Activated CD4-positive, alpha-beta T cell treated with anti-CD3 and anti-CD28 coated beads, Interleukin-2, amount 10 ng/mL, durations not matched to agents 7 days and 5 days (primary cell): ENCODE measurements around the gene SETD9. TPM values are rescaled to one million over a fixed set of nuclear protein-coding genes. Genes with fewer than 3 reads are reported as not detected.

Source experiments
- CTCF ChIA-PET: fragments of 350-600 bp; sonication (Branson Sonifier 250); formaldehyde crosslinking; loops from one replicate; lab custom pipeline; 2021; ENCODE audit warnings: antibody characterized with exemption; lab: Charles Lee
- POLR2A ChIA-PET: fragments of 350-600 bp; sonication (Branson Sonifier 250); formaldehyde crosslinking; loops from one replicate; lab custom pipeline; 2021; ENCODE audit warnings: antibody characterized with exemption; lab: Charles Lee
- DNase-seq: peaks from one replicate; pipeline ENCODE4 v3.0.0-alpha.2; 2020
- H3K27ac Mint-ChIP-seq: one replicate; pipeline ENCODE4 v1.8.0; 2021; ENCODE audit warnings: mild to moderate bottlenecking, moderate library complexity, mixed read lengths
- H3K27me3 Mint-ChIP-seq: one replicate; pipeline ENCODE4 v1.8.0; 2021; ENCODE audit warnings: mixed read lengths
- H3K36me3 Mint-ChIP-seq: one replicate; pipeline ENCODE4 v1.8.0; 2021; ENCODE audit warnings: low read depth, mixed read lengths
- H3K4me1 Mint-ChIP-seq: one replicate; pipeline ENCODE4 v1.8.0; 2021; ENCODE audit warnings: mixed read lengths
- H3K4me3 Mint-ChIP-seq: one replicate; pipeline ENCODE4 v1.8.0; 2021; ENCODE audit warnings: mild to moderate bottlenecking, moderate library complexity, mixed read lengths
- H3K9me3 Mint-ChIP-seq: one replicate; pipeline ENCODE4 v1.8.0; 2021; ENCODE audit warnings: mixed read lengths
- total RNA-seq, 2 experiments: library from RNA; stranded (reverse); gene quantifications; one replicate each; pipeline ENCODE4 v1.2.3, GENCODE V29; 2021

The SETD9 gene, protein sequence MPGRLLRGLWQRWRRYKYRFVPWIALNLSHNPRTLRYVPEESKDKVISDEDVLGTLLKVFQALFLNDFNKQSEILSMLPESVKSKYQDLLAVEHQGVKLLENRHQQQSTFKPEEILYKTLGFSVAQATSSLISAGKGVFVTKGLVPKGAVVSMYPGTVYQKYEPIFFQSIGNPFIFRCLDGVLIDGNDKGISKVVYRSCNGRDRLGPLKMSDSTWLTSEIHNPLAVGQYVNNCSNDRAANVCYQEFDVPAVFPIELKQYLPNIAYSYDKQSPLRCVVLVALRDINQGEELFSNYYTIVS
- 1 to 10 TPM; 4.0 to 5.1 TPM for total RNA-seq

DNA sequence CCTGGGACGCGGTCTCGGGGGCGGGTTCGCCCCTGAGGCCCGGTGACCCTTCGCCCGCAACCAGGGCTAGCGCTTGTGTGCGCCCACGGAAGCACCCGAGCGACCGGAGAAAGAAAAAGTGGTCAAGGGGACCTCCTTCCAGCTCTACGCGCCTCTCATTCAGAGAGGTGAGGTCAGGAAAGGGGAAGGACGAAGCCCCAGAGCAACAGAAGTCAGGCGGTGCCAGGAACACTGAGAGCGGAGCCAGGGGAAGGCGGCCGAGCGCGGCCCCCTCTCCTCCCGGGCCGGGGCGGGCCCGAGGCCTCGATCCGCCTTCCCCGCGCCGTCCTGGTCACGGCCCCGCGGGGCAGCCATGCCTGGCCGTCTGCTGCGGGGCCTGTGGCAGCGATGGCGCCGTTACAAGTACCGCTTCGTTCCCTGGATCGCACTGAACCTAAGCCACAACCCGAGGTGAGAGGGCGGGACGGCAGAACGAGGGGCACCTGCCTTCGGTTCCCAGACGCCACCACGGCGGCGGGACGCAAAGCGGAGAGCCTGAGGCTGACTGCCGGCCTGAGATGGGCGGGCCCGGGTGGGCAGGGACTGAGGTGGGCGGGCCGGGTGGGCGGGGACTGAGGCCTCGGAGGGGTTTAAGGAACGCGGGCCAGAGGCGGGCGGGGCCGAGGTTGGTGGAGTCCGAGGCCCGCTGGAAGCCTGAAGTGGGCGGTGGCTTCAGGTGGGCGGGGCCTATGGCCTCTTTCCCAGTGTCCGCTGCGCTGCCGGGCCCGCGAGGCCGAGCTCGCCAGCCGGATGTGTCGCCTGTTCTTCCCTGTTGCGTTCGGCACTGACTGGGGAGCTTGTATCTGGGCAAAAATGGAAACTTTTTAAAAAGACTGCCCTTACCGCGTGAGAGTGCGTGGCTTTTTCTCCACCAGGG lies at the start of gene SETD9:
Gene SETD9, plus strand, starts transcription at position 303 of the 916 bp plus-strand sequence. Its CDS starts 50 bp downstream, at position 353.
- Mint-ChIP-seq H3K9me3 (no peaks in the 10 kb centered on the region), H3K27ac (peak within 1 kb of the TSS; percentile 89), H3K4me1 (peaks cover 24% of the 10 kb centered on the region), H3K36me3 (no peaks in the 10 kb centered on the region), H3K4me3 (peak within 1 kb of the TSS; percentile 83), H3K27me3 (peaks cover 14% of the 10 kb centered on the region)
- POLR2A ChIA-PET, result no interaction called here
- CTCF ChIA-PET, result interaction anchor here (0.6 to 1.4 kb wide), 6 partner anchors 9 to 346 kb away, joined by 3 to 5 read pairs (median 3); no protein-coding TSS in a partner anchor
- DNase-seq, result peak; percentile 91

DNA sequence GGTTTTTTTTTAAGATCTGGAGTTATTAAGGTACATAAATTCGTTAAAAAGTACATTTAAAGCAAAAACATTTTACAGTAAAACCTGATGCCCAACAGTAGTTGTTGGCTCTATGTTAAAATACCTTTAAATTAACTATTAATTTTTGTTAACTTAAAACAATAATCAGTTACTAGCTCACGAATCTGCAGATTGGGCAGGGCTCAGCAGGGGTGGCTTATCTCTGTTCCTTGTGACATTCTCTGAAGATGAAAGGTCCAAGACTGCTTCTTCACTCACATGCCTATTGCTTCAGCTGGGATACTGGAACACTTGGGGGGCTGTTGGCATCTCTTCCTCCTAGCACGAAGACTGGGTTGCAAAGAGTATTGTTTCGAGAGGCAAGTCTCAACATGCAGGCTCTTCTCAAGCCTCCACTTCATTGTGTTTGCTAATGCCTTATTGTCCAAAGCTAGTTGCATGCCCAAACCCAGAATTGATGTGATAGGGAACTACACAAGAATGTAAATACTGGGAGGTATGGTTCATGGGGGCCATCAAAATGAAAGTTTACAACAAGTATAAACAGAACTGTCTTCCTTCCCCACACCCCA lies 47.4 kb upstream of the SETD9 start:
- Mint-ChIP-seq H3K4me1 (peaks cover 4% of the 10 kb centered on the region), H3K4me3 (no peak overlapping the region), H3K36me3 (peaks cover 70% of the 10 kb centered on the region), H3K27me3 (no peaks in the 10 kb centered on the region), H3K27ac (no peak overlapping the region), H3K9me3 (no peaks in the 10 kb centered on the region)
- ChIA-PET CTCF (interaction anchor here (0.6 to 1.5 kb wide), 3 partner anchors 59 to 591 kb away, joined by 3 to 4 read pairs (median 3); no protein-coding TSS in a partner anchor), POLR2A (no interaction called here)
- DNase-seq, result no peak

DNA sequence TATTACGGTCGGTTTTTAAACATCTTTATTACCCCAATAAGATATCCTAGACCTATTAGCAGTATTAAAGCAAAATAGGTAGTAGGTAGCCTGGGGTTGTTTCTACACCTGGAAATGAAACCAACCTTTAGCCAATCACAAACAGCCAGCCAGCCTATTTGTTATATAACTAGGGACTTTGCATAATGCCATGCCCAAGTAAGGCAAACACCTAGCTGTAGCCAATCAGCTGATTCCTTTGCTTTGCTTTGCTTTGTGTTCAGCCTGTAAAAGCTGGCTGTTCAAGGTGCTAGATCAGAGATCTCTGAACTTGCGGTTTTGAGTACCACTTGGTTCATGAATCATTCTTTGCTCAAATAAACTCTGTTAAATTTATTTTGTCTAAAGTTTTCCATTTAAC lies 46.5 kb upstream of the SETD9 start:
- CTCF ChIA-PET, result no interaction called here

DNA sequence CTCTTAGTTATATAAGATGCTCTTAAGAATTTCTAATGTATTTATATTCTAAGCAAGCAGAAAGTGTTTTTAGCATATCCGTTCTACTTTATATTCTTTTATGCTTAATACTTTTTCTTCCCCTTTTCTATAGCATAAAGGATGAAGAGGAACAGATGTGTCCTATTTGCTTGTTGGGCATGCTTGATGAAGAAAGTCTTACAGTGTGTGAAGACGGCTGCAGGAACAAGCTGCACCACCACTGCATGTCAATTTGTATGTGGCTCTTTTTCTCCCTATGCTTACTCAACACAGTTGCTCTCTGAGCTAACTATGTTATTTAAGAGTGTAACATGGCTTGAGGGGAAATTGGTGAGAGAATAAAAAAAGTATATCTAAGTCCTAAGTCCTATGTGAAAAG lies 37.6 kb upstream of the SETD9 start:
- Mint-ChIP-seq H3K4me3 (no peak overlapping the region), H3K27ac (no peak overlapping the region)

More for the DNA sequence above, 46.5 kb upstream of the SETD9 start:
- Mint-ChIP-seq H3K9me3 (no peaks in the 10 kb centered on the region), H3K36me3 (peaks cover 68% of the 10 kb centered on the region), H3K27ac (no peak overlapping the region), H3K4me1 (peaks cover 4% of the 10 kb centered on the region), H3K27me3 (no peaks in the 10 kb centered on the region), H3K4me3 (no peak overlapping the region)
- DNase-seq, result no peak
- POLR2A ChIA-PET, result no interaction called here

DNA sequence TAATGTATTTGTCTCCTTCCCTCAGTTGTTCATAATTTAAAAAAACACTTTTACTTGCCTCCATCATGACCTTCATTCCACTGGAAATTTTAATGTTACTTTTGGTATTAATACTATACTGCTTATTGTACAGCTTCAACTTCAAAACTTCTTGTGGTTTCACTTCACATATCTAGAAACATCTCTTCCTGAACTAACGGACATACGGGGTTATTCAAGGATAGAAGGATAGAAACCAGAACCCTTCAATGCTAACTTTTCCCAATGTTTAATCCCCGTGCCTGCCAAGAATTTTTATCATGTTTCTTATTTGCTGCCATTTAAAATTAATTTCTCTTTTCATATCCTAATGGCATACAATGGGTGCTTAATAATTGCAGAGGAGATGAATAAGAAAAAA lies 36.3 kb upstream of the SETD9 start:
- Mint-ChIP-seq H3K9me3 (no peaks in the 10 kb centered on the region), H3K4me3 (no peak overlapping the region), H3K27me3 (no peaks in the 10 kb centered on the region), H3K36me3 (peaks cover 71% of the 10 kb centered on the region), H3K27ac (no peak overlapping the region), H3K4me1 (peaks cover 8% of the 10 kb centered on the region)
- ChIA-PET CTCF (no interaction called here), POLR2A (no interaction called here)
- no peak for DNase-seq

More for the DNA sequence above, 37.6 kb upstream of the SETD9 start:
- Mint-ChIP-seq H3K36me3 (peaks cover 66% of the 10 kb centered on the region), H3K9me3 (no peaks in the 10 kb centered on the region), H3K27me3 (no peaks in the 10 kb centered on the region), H3K4me1 (peaks cover 8% of the 10 kb centered on the region)
- ChIA-PET POLR2A (no interaction called here), CTCF (interaction anchor here (0.6 kb wide), 1 partner anchor 134 kb away, joined by 4 read pairs; no protein-coding TSS in a partner anchor)
- no peak for DNase-seq

DNA sequence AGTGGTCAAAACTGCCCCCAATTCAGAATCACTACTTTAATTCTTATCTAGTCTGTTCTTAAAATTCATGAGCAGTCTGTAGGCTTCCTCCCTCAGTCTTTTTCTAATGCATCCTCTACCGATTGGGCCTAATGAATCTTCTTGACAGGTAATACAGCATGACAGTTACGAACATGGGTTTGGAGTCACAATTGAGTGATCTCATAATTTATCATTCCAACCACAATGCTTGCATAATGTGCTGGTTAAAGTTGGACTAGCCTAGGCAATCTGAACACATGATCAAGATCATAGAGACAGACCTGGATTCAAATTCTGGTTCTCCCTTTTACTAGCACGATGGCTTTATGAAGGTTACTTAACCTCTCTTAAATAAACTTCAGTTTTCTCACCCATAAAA lies 33.1 kb upstream of the SETD9 start:
- no peak overlapping the region for H3K4me3 Mint-ChIP-seq
- ChIA-PET CTCF (no interaction called here), POLR2A (no interaction called here)
- peaks cover 75% of the 10 kb centered on the region for H3K36me3 Mint-ChIP-seq
- DNase-seq, result no peak
- no peak overlapping the region for H3K27ac Mint-ChIP-seq
- H3K9me3 Mint-ChIP-seq, result no peaks in the 10 kb centered on the region
- no peaks in the 10 kb centered on the region for H3K27me3 Mint-ChIP-seq
- peaks cover 8% of the 10 kb centered on the region for H3K4me1 Mint-ChIP-seq

DNA sequence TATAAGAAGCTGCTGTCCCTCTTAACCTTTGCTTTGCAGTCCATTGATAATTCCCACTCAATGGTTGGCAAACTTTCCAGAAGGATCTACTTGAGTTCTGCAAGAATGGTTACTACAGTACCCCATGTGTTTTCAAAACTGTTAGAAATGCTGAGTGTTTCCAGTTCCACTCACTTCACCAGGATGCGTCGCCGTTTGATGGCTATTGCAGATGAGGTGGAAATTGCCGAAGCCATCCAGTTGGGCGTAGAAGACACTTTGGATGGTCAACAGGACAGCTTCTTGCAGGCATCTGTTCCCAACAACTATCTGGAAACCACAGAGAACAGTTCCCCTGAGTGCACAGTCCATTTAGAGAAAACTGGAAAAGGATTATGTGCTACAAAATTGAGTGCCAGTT lies 27.8 kb upstream of the SETD9 start:
- H3K36me3 Mint-ChIP-seq, result peaks cover 71% of the 10 kb centered on the region
- CTCF ChIA-PET, result interaction anchor here (0.6 kb wide), 1 partner anchor 31 kb away, joined by 3 read pairs; no protein-coding TSS in a partner anchor
- no peak overlapping the region for H3K4me3 Mint-ChIP-seq
- no peaks in the 10 kb centered on the region for H3K9me3 Mint-ChIP-seq
- H3K4me1 Mint-ChIP-seq, result no peaks in the 10 kb centered on the region
- POLR2A ChIA-PET, result no interaction called here
- DNase-seq, result no peak
- H3K27me3 Mint-ChIP-seq, result no peaks in the 10 kb centered on the region
- H3K27ac Mint-ChIP-seq, result no peak overlapping the region

DNA sequence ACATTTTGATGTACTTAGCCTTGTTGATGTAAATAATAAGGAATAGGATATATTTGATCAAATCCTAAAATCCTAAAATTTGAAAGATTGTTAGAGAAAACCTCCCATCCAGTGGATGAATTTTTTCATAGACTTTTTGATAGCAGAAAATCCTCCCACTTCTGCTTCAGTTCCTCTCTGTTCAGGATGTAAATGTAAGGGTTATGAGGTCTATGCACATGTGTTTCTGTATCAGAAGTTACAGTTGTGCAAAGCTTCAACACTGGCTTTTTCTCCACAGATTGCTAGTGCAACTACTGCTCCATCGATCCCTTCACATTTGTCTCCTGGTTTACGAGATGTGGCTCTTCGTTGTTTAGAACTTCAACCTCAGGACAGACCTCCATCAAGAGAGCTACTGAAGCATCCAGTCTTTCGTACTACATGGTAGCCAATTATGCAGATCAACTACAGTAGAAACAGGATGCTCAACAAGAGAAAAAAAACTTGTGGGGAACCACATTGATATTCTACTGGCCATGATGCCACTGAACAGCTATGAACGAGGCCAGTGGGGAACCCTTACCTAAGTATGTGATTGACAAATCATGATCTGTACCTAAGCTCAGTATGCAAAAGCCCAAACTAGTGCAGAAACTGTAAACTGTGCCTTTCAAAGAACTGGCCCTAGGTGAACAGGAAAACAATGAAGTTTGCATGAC lies 16.0 kb upstream of the SETD9 start:
- ChIA-PET POLR2A (no interaction called here), CTCF (interaction anchor here (0.5 to 1.3 kb wide), 2 partner anchors 34 to 45 kb away, joined by 3 to 4 read pairs; no protein-coding TSS in a partner anchor)
- Mint-ChIP-seq H3K4me3 (no peak overlapping the region), H3K4me1 (peaks cover 8% of the 10 kb centered on the region), H3K27ac (no peak overlapping the region), H3K9me3 (no peaks in the 10 kb centered on the region), H3K27me3 (no peaks in the 10 kb centered on the region), H3K36me3 (peaks cover 77% of the 10 kb centered on the region)
- DNase-seq, result no peak

DNA sequence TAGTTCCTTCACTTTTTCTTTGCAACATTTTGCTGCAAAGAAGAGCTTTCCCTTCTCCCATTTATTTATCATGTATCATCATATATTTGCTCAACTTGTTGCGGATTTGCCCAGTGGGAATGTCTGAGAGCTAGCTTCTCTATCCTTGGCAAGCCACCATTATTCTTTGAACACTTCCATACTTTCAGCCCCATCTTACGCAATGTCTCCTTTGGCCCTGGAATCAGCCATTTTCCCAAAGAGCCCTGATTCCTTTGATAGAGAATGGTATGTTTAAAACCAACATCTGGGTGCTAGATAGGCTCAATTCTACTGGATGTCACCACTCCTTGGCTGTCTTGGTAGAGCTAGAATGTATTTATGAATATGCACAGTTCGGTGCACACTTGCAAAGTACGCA lies 12.6 kb upstream of the SETD9 start:
- no peak overlapping the region for H3K4me3 Mint-ChIP-seq
- ChIA-PET CTCF (interaction anchor here (0.9 kb wide), 2 partner anchors 30 to 56 kb away, joined by 3 read pairs; no protein-coding TSS in a partner anchor), POLR2A (no interaction called here)
- H3K9me3 Mint-ChIP-seq, result no peaks in the 10 kb centered on the region
- peaks cover 8% of the 10 kb centered on the region for H3K4me1 Mint-ChIP-seq
- H3K27me3 Mint-ChIP-seq, result no peaks in the 10 kb centered on the region
- no peak for DNase-seq
- H3K36me3 Mint-ChIP-seq, result peaks cover 44% of the 10 kb centered on the region
- no peak overlapping the region for H3K27ac Mint-ChIP-seq

DNA sequence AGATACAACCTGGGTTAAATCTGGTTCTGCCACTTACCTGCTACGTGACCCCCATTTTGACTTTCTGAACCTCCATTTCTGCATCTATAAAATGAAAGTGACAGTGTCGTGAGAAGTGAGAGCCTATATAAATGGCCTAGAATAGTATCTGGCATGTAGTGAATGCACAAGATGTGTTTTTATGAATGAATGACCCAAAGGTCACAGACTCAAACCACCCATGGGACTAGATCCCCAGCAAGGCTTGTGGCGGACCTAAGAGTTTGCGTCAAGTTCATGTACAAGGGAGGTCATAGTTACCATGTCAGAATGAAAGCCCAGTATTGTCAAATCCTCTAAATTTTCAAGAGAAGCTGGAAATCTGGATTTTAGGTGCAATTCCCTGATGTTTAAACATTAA lies 11.2 kb upstream of the SETD9 start:
- Mint-ChIP-seq H3K27me3 (peaks cover 2% of the 10 kb centered on the region), H3K4me1 (peaks cover 5% of the 10 kb centered on the region), H3K36me3 (peaks cover 33% of the 10 kb centered on the region), H3K4me3 (no peak overlapping the region), H3K27ac (no peak overlapping the region), H3K9me3 (no peaks in the 10 kb centered on the region)
- ChIA-PET POLR2A (no interaction called here), CTCF (interaction anchor here (1.1 kb wide), 1 partner anchor 293 kb away, joined by 3 read pairs; no protein-coding TSS in a partner anchor)
- no peak for DNase-seq

DNA sequence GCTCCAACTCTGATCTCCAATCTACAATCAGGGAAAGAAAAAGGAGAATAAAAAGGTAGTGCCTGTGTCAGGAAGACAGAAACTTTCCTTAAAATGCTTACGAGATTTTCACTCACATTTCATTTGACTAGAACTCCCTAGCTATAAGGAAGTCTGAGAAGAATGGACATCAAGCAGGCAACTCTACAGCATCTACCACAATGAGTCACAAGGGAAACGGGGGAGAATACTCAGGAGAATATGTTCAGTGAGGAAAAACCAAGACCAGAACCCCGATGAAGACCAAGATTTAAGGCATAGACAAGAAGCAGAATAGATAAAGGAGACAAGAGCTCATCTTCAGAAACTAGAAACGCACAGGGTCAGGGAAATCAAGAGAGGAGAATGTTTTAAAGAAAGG lies 9.0 kb upstream of the SETD9 start:
- Mint-ChIP-seq H3K9me3 (no peaks in the 10 kb centered on the region), H3K4me1 (no peaks in the 10 kb centered on the region), H3K27ac (no peak overlapping the region), H3K36me3 (peaks cover 16% of the 10 kb centered on the region), H3K4me3 (no peak overlapping the region), H3K27me3 (peaks cover 4% of the 10 kb centered on the region)
- ChIA-PET CTCF (interaction anchor here (1.0 to 1.9 kb wide), 5 partner anchors 10 to 329 kb away, joined by 3 to 7 read pairs (median 6); no protein-coding TSS in a partner anchor), POLR2A (no interaction called here)
- DNase-seq, result no peak
